HepG2 (cell line): ENCODE results near the gene FAAP100. TPM values are rescaled to one million over a fixed set of nuclear protein-coding genes. Genes with fewer than 3 reads are reported as not detected.

Source experiments
- AHR ChIP-seq: IDR thresholded peaks from 2 replicates; pipeline ENCODE4 v1.6.1; 2018; ENCODE audit warnings: missing genetic modification reagents, missing compliant biosample characterization
- ETV6 ChIP-seq: sonication (generic); formaldehyde crosslinking; conservative IDR thresholded peaks from 2 replicates; pipeline ENCODE4 v1.4.0; 2020; ENCODE audit warnings: missing genetic modification reagents
- HMG20B ChIP-seq: conservative IDR thresholded peaks from 2 replicates; pipeline ENCODE4 v1.6.1; 2016; ENCODE audit warnings: missing genetic modification reagents, missing compliant biosample characterization
- HMGA1 ChIP-seq: sonication (generic); formaldehyde crosslinking; conservative IDR thresholded peaks from 2 replicates; pipeline ENCODE4 v1.4.0; 2020; ENCODE audit warnings: missing genetic modification reagents
- HNRNPUL1 ChIP-seq: fragments of 200-400 bp; formaldehyde crosslinking; IDR thresholded peaks from 2 replicates; pipeline ENCODE4 v1.6.1; 2017; ENCODE audit warnings: low read depth, mild to moderate bottlenecking, low read length, moderate library complexity
- HOXA3 ChIP-seq: sonication (generic); formaldehyde crosslinking; IDR thresholded peaks from 2 replicates; pipeline ENCODE4 v1.5.0; 2020; ENCODE audit warnings: missing genetic modification reagents
- KLF12 ChIP-seq: sonication (generic); formaldehyde crosslinking; IDR thresholded peaks from 2 replicates; pipeline ENCODE4 v1.4.0; 2020; ENCODE audit warnings: missing genetic modification reagents, borderline replicate concordance
- MZF1 ChIP-seq: sonication (generic); formaldehyde crosslinking; IDR thresholded peaks from 2 replicates; pipeline ENCODE4 v1.8.1; 2023; ENCODE audit warnings: mild to moderate bottlenecking, missing genetic modification reagents, borderline replicate concordance
- NFRKB ChIP-seq: fragments of 450-650 bp; IDR thresholded peaks from 2 replicates; pipeline ENCODE4 v1.6.1; 2017
- NKX3-1 ChIP-seq: sonication (generic); formaldehyde crosslinking; IDR thresholded peaks from 2 replicates; pipeline ENCODE4 v1.5.0; 2020; ENCODE audit warnings: missing genetic modification reagents
- ONECUT2 ChIP-seq: sonication (generic); formaldehyde crosslinking; IDR thresholded peaks from 2 replicates; pipeline ENCODE4 v1.4.0; 2020; ENCODE audit warnings: missing genetic modification reagents
- SMAD3 ChIP-seq: sonication (generic); formaldehyde crosslinking; IDR thresholded peaks from 2 replicates; pipeline ENCODE4 v1.4.0; 2020; ENCODE audit warnings: missing genetic modification reagents
- SRSF9 ChIP-seq: fragments of 200-400 bp; formaldehyde crosslinking; IDR thresholded peaks from 2 replicates; pipeline ENCODE4 v1.6.1; 2018; ENCODE audit warnings: borderline replicate concordance, mild to moderate bottlenecking, low read depth, low read length; ENCODE audit not compliant: insufficient read depth, poor library complexity, severe bottlenecking
- STAG1 ChIP-seq: sonication (generic); formaldehyde crosslinking; IDR thresholded peaks from 2 replicates; pipeline ENCODE4 v1.4.0; 2020; ENCODE audit warnings: missing genetic modification reagents
- TRIM24 ChIP-seq: sonication (generic); formaldehyde crosslinking; IDR thresholded peaks from 2 replicates; pipeline ENCODE4 v1.8.0; 2022; ENCODE audit warnings: mild to moderate bottlenecking, missing genetic modification reagents
- ZMAT3 ChIP-seq: sonication (generic); formaldehyde crosslinking; conservative IDR thresholded peaks from 2 replicates; pipeline ENCODE4 v1.7.0; 2021; ENCODE audit warnings: missing genetic modification reagents
- ZNF20 ChIP-seq: sonication (generic); formaldehyde crosslinking; IDR thresholded peaks from 2 replicates; pipeline ENCODE4 v1.4.0; 2020; ENCODE audit warnings: mild to moderate bottlenecking, moderate library complexity, missing genetic modification reagents
- ZNF253 ChIP-seq: sonication (generic); formaldehyde crosslinking; IDR thresholded peaks from 2 replicates; pipeline ENCODE4 v1.8.0; 2022; ENCODE audit warnings: mild to moderate bottlenecking, missing genetic modification reagents, borderline replicate concordance
- ZNF263 ChIP-seq: sonication (generic); formaldehyde crosslinking; IDR thresholded peaks from 2 replicates; pipeline ENCODE4 v1.4.0; 2020; ENCODE audit warnings: missing genetic modification reagents
- ZNF431 ChIP-seq: sonication (generic); formaldehyde crosslinking; IDR thresholded peaks from 2 replicates; pipeline ENCODE4 v1.9.0; 2022; ENCODE audit warnings: missing genetic modification reagents, low read depth, mild to moderate bottlenecking, borderline replicate concordance
- ZNF749 ChIP-seq: sonication (generic); formaldehyde crosslinking; IDR thresholded peaks from 2 replicates; pipeline ENCODE4 v1.8.0; 2022; ENCODE audit warnings: mild to moderate bottlenecking, missing genetic modification reagents, moderate library complexity, borderline replicate concordance
- ZNF83 ChIP-seq: sonication (generic); formaldehyde crosslinking; IDR thresholded peaks from 2 replicates; pipeline ENCODE4 v1.4.0; 2020; ENCODE audit warnings: missing genetic modification reagents, mild to moderate bottlenecking, borderline replicate concordance
- ZSCAN30 ChIP-seq: sonication (generic); formaldehyde crosslinking; IDR thresholded peaks from 2 replicates; pipeline ENCODE4 v1.5.0; 2020; ENCODE audit warnings: mild to moderate bottlenecking, missing genetic modification reagents
- polyA plus RNA-seq, 8 experiments: library from polyadenylated mRNA; depleted of rRNA in 3 of 8; stranded (reverse) in 7 of 8; unstranded in 1 of 8; fragments of >200 nt; fragmentation: Illumina TruSeq in 4 of 8; extraction: Trizol in 4 of 8; gene quantifications; 2 replicates each; pipeline versions ENCODE4 v1.2.1 to v1.2.3, GENCODE V29; 2011 to 2016; ENCODE audit warnings: low read depth in 4 of 8, missing spikeins in 1 of 8, mixed read lengths in 1 of 8; ENCODE audit not compliant: insufficient read depth in 1 of 8
- total RNA-seq, 5 experiments: library from RNA; depleted of rRNA; stranded (reverse); fragments of >200 nt; fragmentation: Illumina TruSeq; extraction: Trizol; gene quantifications; 2 replicates each; pipeline ENCODE4 v1.2.3, GENCODE V29; 2016; ENCODE audit warnings: low read depth in 1 of 5
- TF ChIP-seq, protein P1 (sequence below): sonication (generic); formaldehyde crosslinking; IDR thresholded peaks from 2 replicates; pipeline ENCODE4 v1.5.0; 2020; ENCODE audit warnings: missing genetic modification reagents
- TF ChIP-seq, protein P2 (sequence below): sonication (generic); formaldehyde crosslinking; IDR thresholded peaks from 2 replicates; pipeline ENCODE4 v1.4.0; 2020; ENCODE audit warnings: missing genetic modification reagents
- TF ChIP-seq, protein P3 (sequence below): IDR thresholded peaks from 2 replicates; pipeline ENCODE4 v1.6.1; 2016

FAAP100 gene
- total and polyA plus RNA-seq, 2 of the 13 experiments (the other 11 are each of a cell fraction or from before 2014, with no cell fraction given) = 7.6 to 20.8 TPM

DNA sequence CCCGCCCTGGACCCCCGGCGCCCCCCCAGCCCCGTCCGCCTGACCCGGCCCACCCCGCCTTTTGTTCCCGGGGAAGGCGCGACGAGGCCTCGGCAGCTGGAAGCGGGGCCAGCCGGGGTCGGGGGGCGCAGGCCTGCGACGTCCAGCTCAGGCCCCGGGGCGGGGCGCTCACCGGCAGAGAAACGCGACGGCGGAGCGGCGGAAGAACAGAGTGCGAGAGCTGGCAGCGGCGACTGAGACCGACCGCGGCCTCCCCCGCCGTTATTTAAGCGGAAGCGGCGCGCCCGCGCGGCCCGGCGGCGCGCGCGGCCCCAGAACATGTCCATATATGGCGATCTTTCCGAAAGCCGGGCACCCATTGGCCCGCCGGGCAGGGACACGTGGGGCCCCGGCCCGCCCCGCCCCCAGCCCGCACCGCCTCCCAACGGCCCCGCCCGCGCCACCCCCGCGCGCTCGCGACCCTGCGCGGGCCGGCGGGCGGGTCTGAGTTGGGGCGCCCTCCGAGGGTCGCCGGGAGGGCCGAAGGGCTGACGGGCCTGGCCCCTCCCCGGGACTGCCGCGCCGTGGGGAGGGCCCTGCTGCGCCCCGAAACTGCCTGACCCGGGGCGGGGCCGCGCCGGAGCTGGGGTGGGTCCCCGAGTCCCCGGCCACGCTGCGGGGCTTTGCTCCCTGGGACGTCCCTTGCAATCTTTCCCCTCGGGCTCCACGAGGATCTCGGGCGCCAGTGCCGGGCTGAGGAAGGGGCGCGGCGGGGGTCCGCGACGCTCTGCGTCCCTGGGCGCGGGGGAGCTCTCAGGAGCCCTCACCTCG lies 39.4 kb downstream of the FAAP100 start, which contains the start of gene ACTG1 (continued):
- TF ChIP-seq, protein P1, sequence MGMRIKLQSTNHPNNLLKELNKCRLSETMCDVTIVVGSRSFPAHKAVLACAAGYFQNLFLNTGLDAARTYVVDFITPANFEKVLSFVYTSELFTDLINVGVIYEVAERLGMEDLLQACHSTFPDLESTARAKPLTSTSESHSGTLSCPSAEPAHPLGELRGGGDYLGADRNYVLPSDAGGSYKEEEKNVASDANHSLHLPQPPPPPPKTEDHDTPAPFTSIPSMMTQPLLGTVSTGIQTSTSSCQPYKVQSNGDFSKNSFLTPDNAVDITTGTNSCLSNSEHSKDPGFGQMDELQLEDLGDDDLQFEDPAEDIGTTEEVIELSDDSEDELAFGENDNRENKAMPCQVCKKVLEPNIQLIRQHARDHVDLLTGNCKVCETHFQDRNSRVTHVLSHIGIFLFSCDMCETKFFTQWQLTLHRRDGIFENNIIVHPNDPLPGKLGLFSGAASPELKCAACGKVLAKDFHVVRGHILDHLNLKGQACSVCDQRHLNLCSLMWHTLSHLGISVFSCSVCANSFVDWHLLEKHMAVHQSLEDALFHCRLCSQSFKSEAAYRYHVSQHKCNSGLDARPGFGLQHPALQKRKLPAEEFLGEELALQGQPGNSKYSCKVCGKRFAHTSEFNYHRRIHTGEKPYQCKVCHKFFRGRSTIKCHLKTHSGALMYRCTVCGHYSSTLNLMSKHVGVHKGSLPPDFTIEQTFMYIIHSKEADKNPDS (CRISPR knock-in tag) = peak; percentile 9; the same call in 1 of the 2 replicates
- TF ChIP-seq KLF12 (CRISPR knock-in tag) (peak; percentile 79; the same call in 1 of the 2 replicates), ONECUT2 (CRISPR knock-in tag) (0 out of 2 replicates have a peak, but pooled peaks have one; percentile 7), ZNF253 (CRISPR knock-in tag) (no peak), NKX3-1 (peak; percentile 82; the same call in 1 of the 2 replicates), ZNF431 (CRISPR knock-in tag) (0 out of 2 replicates have a peak, but pooled peaks have one; percentile 27), SRSF9 (no peak), ZMAT3 (CRISPR knock-in tag) (no peak), HOXA3 (CRISPR knock-in tag) (no peak; the same call in 1 of the 2 replicates), ZSCAN30 (CRISPR knock-in tag) (no peak), ZNF20 (CRISPR knock-in tag) (no peak), TRIM24 (no peak), ZNF263 (CRISPR knock-in tag) (peak; percentile 28; the same call in 1 of the 2 replicates), AHR (CRISPR knock-in tag) (no peak), HMG20B (CRISPR knock-in tag) (no peak), NFRKB (no peak), SMAD3 (CRISPR knock-in tag) (no peak), HMGA1 (CRISPR knock-in tag) (no peak), ETV6 (CRISPR knock-in tag) (0 out of 2 replicates have a peak, but pooled peaks have one; percentile 34), MZF1 (CRISPR knock-in tag) (no peak), HNRNPUL1 (no peak), ZNF749 (CRISPR knock-in tag) (no peak), STAG1 (CRISPR knock-in tag) (no peak), ZNF83 (CRISPR knock-in tag) (no peak)
- TF ChIP-seq, protein P2, sequence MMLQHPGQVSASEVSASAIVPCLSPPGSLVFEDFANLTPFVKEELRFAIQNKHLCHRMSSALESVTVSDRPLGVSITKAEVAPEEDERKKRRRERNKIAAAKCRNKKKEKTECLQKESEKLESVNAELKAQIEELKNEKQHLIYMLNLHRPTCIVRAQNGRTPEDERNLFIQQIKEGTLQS (CRISPR knock-in tag) = no peak; the same call in 1 of the 2 replicates
- TF ChIP-seq, protein P3, sequence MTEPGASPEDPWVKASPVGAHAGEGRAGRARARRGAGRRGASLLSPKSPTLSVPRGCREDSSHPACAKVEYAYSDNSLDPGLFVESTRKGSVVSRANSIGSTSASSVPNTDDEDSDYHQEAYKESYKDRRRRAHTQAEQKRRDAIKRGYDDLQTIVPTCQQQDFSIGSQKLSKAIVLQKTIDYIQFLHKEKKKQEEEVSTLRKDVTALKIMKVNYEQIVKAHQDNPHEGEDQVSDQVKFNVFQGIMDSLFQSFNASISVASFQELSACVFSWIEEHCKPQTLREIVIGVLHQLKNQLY = no peak
